Activated T-cell treated with anti-CD3 and anti-CD28 coated beads, Interleukin-2, amount 50 U/mL, for 48 hours (primary cell): ENCODE measurements around the gene VTI1A.

Experiments
- DNase-seq, 2 experiments: peaks; one replicate each; pipeline ENCODE4 v3.0.0-alpha.2; 2020

VTI1A gene

DNA sequence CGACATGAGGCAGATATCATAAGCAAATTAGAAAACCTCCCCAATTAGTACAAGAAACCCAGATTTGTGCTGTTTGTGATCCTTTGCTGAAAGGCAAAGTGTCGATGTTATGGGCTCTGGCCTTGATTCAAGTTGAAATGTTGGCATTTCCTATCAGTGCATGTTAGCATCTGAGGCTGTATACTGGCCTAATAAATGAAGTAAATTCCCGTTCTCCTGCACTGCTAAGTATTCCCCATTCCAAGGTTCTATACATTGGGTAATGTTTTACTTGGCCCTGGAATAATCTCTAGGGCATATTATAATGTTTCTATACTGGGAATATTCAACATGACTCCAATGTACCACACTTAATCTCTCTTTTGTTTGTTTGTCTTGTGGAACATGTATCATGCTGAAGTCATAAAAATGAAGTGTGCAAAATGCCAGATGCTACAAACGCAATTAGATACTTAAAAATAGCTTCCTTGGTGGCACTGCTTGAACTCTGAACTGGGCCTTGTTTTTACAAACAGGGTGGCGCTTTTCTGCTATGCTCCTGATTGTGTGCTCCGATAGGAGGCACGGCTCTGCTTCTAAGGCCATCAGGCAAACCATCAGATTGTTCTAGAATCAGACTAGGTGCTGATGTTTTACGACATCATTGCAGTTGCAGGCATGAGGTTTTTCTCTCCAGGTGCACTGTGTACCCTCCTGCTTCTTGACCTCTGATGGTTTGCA, 346.3 kb downstream of the VTI1A start:
- no peak for DNase-seq

DNA sequence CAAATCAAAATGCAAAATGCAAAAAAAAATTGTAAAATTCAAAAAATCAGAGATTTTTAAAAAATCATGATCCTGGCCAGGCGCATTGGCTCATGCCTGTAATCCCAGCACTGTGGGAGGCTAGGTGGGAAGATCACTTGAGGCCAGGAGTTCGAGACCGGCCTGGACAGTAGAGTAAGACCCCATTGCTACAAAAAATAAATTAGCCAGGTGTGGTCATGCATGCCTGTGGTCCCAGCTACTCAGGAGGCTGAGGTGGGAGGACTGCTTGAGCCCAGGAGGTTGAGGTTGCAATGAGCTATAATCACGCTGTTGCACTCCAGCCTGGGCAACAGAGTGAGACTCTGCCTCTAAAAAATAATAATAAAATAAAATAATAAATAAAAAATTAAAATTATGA, 347.2 kb downstream of the VTI1A start:
- DNase-seq: no peak

DNA sequence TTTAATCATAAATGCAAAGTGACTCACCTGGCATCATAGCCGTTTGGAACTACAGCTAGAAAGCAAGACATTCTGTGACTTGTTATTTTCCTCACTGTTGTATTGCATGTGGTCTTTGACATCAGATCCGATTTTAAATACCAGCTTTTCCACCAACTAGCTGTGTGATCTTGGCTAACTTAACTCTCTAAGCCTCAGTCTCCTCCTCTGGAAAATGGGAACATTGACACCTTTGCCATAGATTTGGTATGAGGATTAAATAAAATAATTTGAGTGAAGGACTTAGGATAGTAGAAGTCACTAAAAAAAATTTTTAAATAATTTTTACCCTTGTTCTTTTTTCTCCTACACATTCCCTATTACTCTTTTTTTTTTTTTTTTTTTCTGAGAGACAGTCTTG, 348.1 kb downstream of the VTI1A start:
- no peak for DNase-seq

DNA sequence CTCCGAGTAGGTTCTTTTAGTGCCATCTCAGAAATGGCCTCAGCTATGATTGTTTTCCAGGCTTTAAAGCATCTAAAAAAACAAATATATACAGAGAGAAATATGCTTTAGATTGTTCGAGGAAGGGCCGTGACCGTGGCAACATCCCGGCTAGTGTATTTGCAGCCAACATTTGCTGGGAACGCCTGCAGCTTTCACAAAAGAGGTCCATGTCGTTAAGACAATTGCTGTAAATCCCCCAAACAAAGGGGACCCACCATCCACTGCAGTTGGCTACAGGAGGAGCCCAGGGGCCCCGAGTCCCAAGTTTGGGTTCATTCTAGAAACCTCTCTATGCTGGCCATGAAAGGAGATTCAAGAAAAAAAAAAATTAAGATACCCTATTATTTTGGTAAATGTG, 350.2 kb downstream of the VTI1A start:
- DNase-seq: no peak

DNA sequence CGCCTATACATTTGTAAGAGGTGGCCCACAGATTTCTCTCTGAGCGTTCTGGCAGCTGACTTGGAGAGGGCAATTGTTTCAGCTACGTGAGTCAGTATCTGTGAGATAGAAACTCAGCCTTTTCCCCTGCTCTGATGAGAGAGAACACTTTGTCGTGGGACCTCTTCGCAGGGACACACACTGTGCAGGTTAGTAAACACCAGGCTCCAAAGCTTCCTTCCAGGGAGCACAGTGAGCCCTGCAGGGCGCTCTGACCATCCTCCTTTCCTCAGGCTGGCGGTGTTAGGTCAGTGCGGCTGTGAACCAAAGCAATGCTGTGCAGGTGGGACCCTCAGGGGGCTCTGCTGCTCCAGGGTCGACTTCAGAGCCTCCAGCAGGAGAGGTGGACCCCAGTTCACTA, 350.8 kb downstream of the VTI1A start:
- no peak for DNase-seq

DNA sequence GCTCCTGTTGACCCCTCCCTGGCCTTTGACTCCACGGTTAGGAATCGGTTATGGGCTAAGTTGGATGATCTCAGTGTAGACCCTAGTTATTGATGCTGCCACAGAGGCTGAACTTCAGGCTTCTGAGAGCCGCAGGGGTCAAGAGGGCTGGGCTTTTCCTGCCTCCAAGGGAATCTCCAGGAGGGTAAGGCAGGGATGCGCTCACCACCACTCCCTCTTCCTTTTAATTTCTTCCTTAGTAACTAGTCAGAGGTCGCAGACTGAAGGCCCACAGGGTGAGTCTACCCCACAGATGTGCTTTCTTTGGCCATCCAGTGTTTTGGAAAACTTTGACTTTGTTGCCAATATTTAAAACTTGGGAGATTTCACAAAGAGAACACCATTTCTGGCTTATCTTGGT, 352.0 kb downstream of the VTI1A start:
- no peak for DNase-seq

DNA sequence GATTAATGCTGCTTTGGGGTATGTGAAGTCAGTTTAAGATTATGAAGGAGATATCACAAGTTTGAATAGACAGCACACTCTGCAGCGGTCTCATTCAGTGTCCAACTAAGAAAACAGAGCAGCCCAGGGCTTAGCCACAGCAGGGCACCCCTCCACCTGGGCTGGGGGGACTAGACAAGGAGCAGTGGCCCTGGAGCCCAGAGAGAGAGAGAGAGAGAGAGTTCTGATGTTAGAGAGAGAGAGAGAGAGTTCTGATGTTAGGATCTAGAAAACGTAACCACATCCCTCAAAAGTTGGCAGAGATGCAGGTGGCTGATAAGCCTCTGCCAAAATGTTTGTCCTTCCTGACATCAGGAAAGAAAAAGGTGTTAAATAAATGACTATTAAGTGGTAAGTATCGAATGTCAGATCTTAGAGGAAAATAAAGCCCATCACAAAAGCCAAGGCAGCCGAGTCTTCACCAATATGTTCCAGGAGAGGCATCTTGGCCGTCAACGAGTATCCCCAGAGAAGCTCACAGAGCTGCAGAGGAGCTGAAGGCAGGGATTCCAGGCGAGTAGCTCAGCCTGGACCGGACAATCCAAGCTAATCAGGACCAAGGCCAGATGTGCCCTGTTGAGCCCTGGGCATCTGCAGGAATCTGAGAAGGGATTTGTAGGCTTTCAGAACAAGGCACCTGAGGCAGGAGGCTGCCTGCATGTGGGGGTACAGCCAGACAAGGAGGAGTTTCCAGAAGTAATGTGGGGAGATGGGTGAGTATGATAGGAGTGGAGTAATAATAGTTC, 352.9 kb downstream of the VTI1A start:
- DNase-seq: no peak

DNA sequence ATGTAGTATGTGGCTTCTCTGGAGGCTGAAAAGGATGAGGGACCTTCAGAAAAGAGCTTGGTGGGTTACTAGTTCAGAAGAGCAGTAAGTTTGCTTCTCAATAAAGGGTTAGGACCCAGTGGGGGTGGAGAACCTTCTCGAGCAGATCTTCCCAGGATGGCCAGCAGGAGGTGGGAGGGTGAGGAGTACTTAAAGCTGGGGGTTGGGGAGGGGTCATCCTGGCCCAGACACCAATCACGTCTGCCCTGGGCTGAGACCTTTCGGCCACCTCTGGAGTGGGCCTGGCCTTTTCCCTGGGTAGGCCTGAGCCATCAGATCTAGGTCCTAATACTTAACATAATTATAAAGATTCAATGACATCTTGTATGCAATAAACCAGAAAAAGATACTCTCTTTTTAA, 354.0 kb downstream of the VTI1A start:
- no peak for DNase-seq

DNA sequence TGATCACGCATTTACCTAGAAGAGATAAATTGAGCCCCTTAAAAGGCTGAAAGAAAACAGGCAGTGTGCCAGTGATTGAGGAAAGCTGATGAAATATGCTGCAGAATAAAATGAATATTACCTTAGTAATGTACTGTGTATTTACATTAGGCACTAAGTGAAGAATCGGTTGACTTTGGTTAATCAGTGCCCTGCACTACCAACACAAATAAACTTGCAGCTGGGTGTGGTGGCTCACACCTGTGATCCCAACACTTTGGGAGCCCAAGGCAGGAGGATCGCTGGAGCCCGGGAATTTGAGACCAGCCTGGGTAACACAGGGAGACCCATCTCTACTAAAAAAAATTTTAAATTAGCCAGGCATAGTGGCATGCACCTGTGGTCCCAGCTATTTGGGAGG, 354.7 kb downstream of the VTI1A start:
- DNase-seq: no peak

DNA sequence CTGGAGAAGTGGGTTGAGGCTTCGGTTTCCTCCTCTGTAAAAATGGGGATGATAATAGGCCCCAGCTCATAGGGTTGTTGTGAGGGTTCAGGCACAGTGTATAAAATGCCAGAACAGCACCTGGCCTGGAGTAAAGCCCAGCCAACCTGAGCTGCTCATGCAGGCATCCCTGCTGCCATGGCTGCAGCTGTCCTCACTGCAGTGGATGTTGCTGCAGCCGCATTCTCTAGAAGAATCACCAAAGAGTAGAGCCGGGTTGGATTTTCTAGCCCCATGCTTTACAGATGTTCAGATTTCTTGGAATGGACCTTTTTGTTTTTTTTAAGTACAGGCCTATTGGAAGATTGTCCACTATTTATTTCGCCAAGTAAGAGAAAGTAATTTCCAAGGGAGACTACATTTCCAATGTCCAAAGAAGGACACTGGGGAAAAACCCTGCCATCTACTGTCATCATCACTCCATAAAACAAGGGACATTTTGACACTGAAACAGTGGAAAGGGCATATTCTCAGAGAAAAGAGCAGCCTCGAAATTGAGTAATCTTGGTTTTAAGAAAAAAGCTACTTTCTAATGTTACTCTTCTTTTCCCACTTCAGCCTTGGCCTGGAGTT, 355.5 kb downstream of the VTI1A start:
- DNase-seq: no peak

DNA sequence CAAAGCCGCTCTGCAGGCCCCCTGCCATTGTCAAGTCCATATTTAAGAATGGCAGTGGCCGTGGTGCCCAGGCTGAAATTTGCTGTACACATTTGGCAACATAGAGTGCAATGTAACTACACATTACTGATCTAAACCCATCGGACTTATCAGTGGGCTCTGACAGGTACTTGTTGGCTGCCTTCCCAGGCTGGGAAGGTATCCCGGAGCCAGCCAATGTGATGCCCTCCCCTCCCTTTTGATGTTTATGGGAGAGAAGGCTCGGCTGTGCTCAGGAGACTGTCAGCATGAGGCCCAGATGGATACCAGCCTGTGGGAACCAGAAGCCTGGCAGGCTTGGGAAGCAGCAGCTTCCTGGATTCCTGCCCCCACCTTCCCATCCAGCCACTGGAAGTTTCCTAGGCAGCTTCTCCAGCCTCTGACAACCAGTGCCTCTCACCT, 357.0 kb downstream of the VTI1A start:
- no peak for DNase-seq

DNA sequence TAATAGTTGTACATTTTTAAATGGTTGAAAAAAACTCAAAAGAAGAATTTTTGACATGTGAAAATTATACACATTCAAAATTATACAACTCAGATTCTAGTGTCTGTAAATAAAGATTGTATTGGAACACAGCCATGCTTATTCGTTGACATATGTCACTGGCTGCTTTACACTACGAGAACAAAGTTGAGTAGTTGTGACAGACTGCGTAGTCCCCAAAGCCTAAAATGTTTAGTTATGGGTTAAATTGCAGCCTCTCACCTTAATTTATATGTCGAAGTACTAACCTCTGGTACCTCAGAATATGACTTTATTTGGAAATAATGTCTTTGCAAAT, 358.2 kb downstream of the VTI1A start:
- no peak for DNase-seq

DNA sequence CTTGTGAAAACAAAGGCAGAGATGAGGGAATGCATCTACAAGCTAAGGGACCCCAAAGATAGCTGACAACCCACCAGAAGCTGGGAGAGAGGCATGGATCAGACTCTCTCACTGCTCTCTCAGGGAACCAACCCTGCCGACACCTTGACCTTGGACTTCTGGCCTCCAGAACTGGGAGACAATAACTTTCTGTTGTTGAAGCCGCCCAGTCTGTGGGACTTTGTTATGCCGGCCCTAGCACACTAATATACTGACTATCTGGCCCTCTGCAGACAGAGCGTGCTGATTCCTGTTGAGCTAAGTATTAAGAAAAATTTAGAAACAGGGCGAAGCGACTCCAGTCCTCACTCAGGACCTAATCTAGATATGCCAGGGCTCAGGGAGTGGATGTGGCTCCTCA, 358.7 kb downstream of the VTI1A start:
- DNase-seq: no peak

DNA sequence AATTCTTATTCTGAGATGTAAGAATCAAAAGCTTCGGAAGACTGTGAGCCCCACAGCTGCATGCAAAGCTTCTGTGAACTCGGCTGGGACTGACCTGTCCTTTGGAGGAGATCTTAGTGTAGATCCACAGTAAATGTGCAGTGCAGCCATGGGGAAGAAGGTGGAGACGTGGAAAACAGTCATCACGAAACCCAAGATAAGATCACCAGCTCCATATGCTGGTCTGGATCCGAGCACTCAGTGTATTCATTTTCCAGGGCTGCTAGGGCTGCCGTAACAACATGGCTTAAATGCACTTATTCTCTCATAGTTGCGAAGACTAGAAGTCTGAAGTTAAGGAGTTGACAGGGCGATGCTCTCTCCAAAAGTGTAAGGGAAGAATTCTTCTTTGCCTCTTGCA, 360.0 kb downstream of the VTI1A start:
- no peak for DNase-seq

DNA sequence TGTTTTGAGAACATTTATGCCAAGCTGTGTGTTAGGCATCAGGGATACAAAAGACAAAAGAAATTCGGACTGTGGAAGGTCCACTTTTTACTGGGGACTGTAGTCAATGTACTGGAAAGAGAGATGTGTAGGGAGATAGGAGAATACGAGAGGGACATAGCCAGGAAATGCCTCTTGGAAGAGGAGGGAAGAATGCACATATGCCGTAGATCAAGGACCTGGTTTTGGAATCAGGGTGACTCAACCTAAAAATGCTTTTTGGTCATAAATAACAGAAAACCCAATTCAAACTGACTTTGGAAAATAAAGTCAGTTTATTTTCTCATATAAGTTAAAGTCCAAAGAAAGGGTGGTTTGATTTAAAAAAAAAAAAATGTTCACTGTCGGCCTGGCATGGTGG, 362.7 kb downstream of the VTI1A start:
- DNase-seq: no peak

DNA sequence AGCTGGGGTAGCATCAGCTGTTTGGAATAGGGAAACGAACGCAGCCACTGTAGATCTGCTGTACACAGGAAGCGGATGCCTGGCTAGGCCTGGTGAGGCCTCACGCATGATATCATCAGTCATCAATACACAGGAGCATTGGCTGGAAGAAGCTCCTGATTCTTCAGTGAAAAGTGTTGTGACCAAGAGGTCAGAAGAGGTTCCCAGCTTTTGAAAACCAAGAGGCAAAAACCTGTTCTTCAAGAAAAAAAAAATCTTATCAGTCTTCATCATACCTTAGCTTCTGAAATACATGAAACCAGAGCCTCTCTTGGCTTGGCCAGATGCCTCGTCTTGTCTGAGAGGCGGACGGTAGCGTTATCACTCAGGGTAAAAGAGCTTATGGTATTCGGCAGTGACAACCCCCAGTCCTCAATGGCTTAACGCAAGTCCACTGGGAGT, 363.7 kb downstream of the VTI1A start:
- no peak for DNase-seq

DNA sequence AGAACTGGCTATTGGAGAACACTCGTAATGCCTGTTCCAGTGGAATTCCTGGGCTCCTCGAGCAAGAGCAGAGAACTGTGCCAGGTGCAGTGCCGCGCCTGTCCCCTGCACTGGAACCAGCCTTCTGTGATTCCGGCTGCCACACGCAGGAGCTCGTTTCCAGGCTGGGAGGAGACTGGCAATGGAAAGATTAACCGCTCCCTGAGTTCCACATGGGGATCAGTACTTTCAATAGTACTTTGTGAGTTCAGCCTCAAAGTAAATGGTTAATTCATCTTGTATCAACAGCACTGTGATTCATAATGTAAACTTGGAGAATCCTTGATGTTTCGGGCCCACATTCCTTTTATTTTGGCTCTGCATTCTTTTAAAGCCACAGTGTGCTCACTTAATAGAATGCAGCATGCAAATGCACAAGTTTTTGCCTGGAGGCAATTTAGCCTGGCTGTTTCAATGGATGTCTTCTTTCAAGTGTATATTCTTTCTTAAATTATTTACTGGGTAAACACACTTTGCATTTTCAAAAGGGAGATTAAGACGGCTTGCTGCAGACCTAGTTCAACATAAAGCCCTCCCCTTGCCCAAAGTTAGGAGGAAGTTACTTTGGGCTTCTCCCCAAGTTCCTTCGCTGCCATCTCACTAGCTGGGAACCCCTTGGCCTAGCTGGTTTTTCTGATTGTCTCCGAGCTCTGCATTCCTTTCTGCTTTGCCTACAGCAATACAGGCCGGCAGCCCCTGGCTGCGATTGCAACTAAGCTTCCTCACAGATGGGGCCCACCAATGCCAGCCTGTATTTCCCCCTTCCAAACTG, 364.9 kb downstream of the VTI1A start:
- no peak for DNase-seq

DNA sequence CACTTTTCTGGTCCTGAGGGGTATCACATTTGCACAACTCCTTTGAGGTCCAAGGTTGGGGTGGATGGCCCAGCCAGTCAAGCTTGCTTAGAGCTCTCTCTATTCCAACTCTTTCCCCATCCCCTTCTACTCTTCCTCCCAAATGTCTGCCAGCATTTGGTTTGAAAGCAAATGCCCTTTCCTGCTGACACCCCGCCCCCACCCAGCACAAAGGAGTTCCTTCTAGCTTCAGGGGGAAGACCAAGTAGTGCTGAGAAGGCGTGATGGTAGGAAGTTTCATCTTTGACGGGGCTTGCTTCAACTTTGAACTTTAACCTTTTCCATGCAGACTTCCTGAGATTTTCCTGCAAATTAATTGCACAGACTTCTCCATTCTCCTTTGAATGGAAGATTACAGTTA, 365.6 kb downstream of the VTI1A start:
- DNase-seq: no peak

DNA sequence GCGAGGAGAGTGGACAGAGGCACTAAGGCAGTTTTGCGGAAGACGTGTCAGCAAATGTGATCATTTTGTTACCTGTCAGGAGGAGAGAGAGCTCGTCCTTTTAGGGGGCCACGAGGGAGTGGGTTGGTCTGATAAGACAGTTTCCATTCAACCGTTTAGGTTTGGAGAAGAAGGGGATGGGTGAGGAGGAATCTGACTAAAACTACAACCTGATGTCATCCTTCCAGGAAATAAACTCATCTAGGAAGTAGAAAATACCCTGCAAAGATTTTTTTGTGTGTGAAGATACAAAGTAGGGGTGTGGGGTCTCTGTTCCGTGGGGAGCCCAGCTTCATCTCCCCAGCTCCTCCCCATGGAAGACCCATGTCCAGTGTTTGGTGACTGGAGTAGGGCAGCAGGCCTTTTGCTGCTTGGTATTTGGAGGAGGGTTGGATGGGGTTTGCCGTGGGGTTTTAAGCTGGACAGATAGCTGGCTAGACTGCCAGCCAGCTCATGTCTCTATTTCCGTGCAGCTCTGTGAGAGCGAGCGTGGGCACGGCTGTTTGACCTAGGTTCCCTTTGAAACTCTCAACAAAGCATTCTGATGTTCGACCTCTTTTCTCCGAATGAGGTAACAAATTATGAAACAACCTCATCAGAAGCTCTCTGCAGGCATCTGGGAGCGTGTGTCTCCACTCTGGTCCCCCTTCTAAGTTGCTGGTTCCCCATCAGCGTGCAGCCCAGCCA, 367.0 kb downstream of the VTI1A start:
- DNase-seq: no peak

DNA sequence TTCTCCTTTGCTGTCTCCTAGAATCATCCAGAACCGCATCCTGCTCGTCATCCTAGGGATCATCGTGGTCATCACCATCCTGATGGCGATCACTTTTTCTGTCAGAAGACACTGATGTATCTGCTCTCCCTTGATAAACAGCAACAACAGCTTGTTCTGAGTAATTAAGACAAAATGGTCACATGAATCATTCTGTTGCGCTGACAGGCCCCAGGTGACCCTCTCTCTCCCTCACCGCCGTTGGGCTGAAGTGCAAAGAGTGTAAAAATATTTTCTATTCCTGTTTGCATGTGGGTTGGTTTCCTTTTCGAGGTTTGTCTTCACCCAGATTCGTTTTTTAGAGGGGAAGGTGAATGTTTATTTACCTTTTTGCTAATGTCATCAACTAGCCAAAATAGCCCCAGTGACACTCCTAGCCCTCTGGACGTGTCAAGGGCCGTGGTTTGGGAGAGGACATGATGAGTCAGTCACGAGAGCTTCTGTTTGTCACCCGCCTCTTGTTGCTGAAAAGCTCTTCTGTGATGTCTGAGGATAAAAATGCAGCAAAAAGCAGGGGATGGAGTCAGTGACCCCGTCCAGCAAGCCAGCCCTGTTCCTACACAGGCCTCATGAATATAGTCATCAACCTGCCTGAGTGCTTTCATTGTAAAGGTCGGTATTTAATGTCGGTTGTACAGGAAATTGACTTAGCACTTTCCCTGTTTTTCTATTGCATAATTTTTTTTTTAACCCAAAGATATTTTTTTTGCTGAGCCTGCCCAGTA, 368.4 kb downstream of the VTI1A start:
- no peak for DNase-seq

DNA sequence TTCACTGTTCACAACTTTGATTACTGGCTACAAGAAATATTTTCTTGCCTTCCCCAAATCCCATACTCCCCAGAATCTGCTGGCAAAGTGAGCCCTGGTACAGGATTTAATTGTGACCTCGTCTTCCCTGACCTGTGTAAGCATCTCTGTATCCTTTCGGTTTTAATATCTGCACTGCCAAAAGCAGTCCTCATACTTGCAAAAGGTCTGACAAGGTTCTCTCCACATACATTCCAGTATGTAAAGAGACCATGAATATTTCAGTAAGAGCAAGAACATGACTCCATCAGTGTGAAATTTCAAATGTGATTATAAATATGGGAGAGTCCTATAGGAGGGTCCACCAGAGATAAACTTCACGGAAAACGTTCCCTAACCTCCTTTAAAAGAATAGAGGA, 369.0 kb downstream of the VTI1A start:
- no peak for DNase-seq

DNA sequence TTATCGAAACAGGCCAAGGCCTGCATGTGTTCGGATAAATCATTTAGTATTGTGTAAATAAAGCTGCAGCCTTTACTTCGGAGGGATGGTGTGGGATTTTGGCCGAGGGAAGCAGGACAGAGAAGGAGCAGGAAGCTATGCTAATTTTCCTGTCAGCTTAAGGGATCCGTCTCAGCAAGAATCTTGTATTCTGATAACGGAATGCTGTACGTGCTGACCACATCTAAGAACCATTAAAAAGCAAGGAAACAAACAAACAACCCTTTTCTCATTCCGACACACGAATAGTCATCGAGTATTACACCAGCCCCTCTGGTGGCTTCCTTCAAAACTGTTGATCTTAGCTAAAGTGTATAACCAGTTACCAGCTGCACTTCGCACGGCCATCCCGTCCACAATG, 369.9 kb downstream of the VTI1A start:
- no peak for DNase-seq
